SJCRH30 (cell line): ENCODE results near the gene NUDT13. TPM values are rescaled to one million over a fixed set of nuclear protein-coding genes. Genes with fewer than 3 reads are reported as not detected.
A peak's percentile ranks its signal among the peaks of the same experiment; 100 is the strongest.

Source experiments
- DNase-seq, 2 experiments: peaks; one replicate each; pipeline ENCODE4 v3.0.0-alpha.2; 2015 to 2020
- H3K27ac ChIP-seq: fragments of 250-450 bp; sonication (Bioruptor Pico); 2 replicates; pipeline ENCODE4 v1.5.1; 2020; ENCODE audit warnings: mild to moderate bottlenecking, moderate library complexity
- H3K27me3 ChIP-seq: fragments of 250-450 bp; sonication (Bioruptor Pico); 2 replicates; pipeline ENCODE4 v1.5.1; 2020; ENCODE audit warnings: mild to moderate bottlenecking, moderate library complexity
- H3K36me3 ChIP-seq: fragments of 250-450 bp; sonication (Bioruptor Pico); 2 replicates; pipeline ENCODE4 v1.5.1; 2020; ENCODE audit warnings: mild to moderate bottlenecking, moderate library complexity
- H3K4me1 ChIP-seq: fragments of 250-450 bp; sonication (Bioruptor Pico); 2 replicates; pipeline ENCODE4 v1.5.1; 2020; ENCODE audit warnings: mild to moderate bottlenecking, moderate library complexity
- H3K4me3 ChIP-seq: fragments of 250-450 bp; sonication (Bioruptor Pico); 2 replicates; pipeline ENCODE4 v1.5.1; 2020; ENCODE audit warnings: mild to moderate bottlenecking, moderate library complexity
- H3K9me3 ChIP-seq: fragments of 250-450 bp; sonication (Bioruptor Pico); replicated peaks from 2 replicates; pipeline ENCODE4 v1.5.1; 2020; ENCODE audit warnings: mild to moderate bottlenecking, moderate library complexity
- total RNA-seq: library from RNA; depleted of rRNA; stranded (reverse); fragments of >200 nt; shearing (Covaris generic); gene quantifications from 2 replicates; pipeline ENCODE4 v1.2.3, GENCODE V29; 2014; rRNA removed

Gene NUDT13
- total RNA-seq: 0.49 and 0.84 TPM in 2 replicates

- no peaks in the 10 kb centered on the region for H3K27me3 ChIP-seq
- H3K27ac ChIP-seq: peak within 1 kb of the TSS; percentile 13; the same call in 1 of the 2 replicates
- H3K9me3 ChIP-seq: 0 out of 2 replicates have a peak, but pooled peaks cover 2% of the 10 kb centered on the region
- H3K4me1 ChIP-seq: no peaks in the 10 kb centered on the region
- peak; percentile 36 to 62 for DNase-seq
- H3K36me3 ChIP-seq: peaks cover 7% of the 10 kb centered on the region; the same call in 1 of the 2 replicates
- H3K4me3 ChIP-seq: peak within 1 kb of the TSS; percentile 45
Observed at GRCh38 chr10:73110345-73110849, at the start of gene NUDT13. TSS of gene NUDT13 (plus strand) at chr10:73110455. CDS start at chr10:73114366, 3,911 bp downstream.

- Histone ChIP-seq H3K27me3 (no peaks in the 10 kb centered on the region), H3K4me1 (no peaks in the 10 kb centered on the region), H3K9me3 (no peaks in the 10 kb centered on the region), H3K4me3 (no peak overlapping the region), H3K27ac (no peak overlapping the region), H3K36me3 (peaks cover 18% of the 10 kb centered on the region)
- peak in 1 of 2 experiments; percentile 55 for DNase-seq
Observed at GRCh38 chr10:73060738-73061635, 49.3 kb upstream of the NUDT13 start.

- no peaks in the 10 kb centered on the region for H3K27me3 ChIP-seq
- DNase-seq: no peak
- H3K4me3 ChIP-seq: no peak overlapping the region
- H3K4me1 ChIP-seq: no peaks in the 10 kb centered on the region
- H3K27ac ChIP-seq: no peak overlapping the region
- no peaks in the 10 kb centered on the region for H3K9me3 ChIP-seq
- H3K36me3 ChIP-seq: peaks cover 15% of the 10 kb centered on the region
Observed at GRCh38 chr10:73061743-73062142, 48.5 kb upstream of the NUDT13 start.

GRCh38 chr10:73065441-73065840, 44.8 kb upstream of the NUDT13 start:
- Histone ChIP-seq H3K27me3 (no peaks in the 10 kb centered on the region), H3K9me3 (no peaks in the 10 kb centered on the region), H3K27ac (no peak overlapping the region), H3K36me3 (peaks cover 23% of the 10 kb centered on the region), H3K4me3 (no peak overlapping the region), H3K4me1 (no peaks in the 10 kb centered on the region)
- DNase-seq: no peak

- Histone ChIP-seq H3K36me3 (peaks cover 43% of the 10 kb centered on the region), H3K27me3 (no peaks in the 10 kb centered on the region), H3K9me3 (no peaks in the 10 kb centered on the region), H3K4me1 (no peaks in the 10 kb centered on the region), H3K4me3 (no peak overlapping the region), H3K27ac (no peak overlapping the region)
- no peak for DNase-seq
Observed at GRCh38 chr10:73073627-73074026, 36.6 kb upstream of the NUDT13 start.

GRCh38 chr10:73075829-73076228, 34.4 kb upstream of the NUDT13 start:
- no peaks in the 10 kb centered on the region for H3K9me3 ChIP-seq
- no peak overlapping the region for H3K27ac ChIP-seq
- H3K4me1 ChIP-seq: no peaks in the 10 kb centered on the region
- H3K4me3 ChIP-seq: no peak overlapping the region
- H3K36me3 ChIP-seq: peaks cover 48% of the 10 kb centered on the region
- no peak for DNase-seq
- no peaks in the 10 kb centered on the region for H3K27me3 ChIP-seq

- Histone ChIP-seq H3K36me3 (peaks cover 43% of the 10 kb centered on the region), H3K9me3 (no peaks in the 10 kb centered on the region), H3K27me3 (no peaks in the 10 kb centered on the region), H3K4me1 (no peaks in the 10 kb centered on the region), H3K4me3 (no peak overlapping the region), H3K27ac (no peak overlapping the region)
- no peak for DNase-seq
Observed at GRCh38 chr10:73076360-73077183, 33.7 kb upstream of the NUDT13 start.

GRCh38 chr10:73079779-73080541, 30.3 kb upstream of the NUDT13 start:
- Histone ChIP-seq H3K4me1 (no peaks in the 10 kb centered on the region), H3K4me3 (no peak overlapping the region), H3K36me3 (peaks cover 14% of the 10 kb centered on the region), H3K27me3 (no peaks in the 10 kb centered on the region), H3K27ac (no peak overlapping the region), H3K9me3 (no peaks in the 10 kb centered on the region)
- no peak for DNase-seq

- no peaks in the 10 kb centered on the region for H3K9me3 ChIP-seq
- H3K4me1 ChIP-seq: no peaks in the 10 kb centered on the region
- peaks cover 8% of the 10 kb centered on the region for H3K36me3 ChIP-seq
- H3K4me3 ChIP-seq: no peak overlapping the region
- no peaks in the 10 kb centered on the region for H3K27me3 ChIP-seq
- DNase-seq: no peak
- H3K27ac ChIP-seq: no peak overlapping the region
Observed at GRCh38 chr10:73083221-73083620, 27.0 kb upstream of the NUDT13 start.

- H3K4me3 ChIP-seq: no peak overlapping the region
- H3K4me1 ChIP-seq: no peaks in the 10 kb centered on the region
- H3K27ac ChIP-seq: no peak overlapping the region
- no peaks in the 10 kb centered on the region for H3K9me3 ChIP-seq
- no peaks in the 10 kb centered on the region for H3K27me3 ChIP-seq
- DNase-seq: no peak
- H3K36me3 ChIP-seq: peaks cover 10% of the 10 kb centered on the region
Observed at GRCh38 chr10:73084209-73084608, 26.0 kb upstream of the NUDT13 start.

- H3K4me1 ChIP-seq: no peaks in the 10 kb centered on the region
Observed at GRCh38 chr10:73086816-73087215, 23.4 kb upstream of the NUDT13 start.

GRCh38 chr10:73088304-73088703, 22.0 kb upstream of the NUDT13 start:
- H3K9me3 ChIP-seq: no peaks in the 10 kb centered on the region
- no peak overlapping the region for H3K27ac ChIP-seq
- H3K27me3 ChIP-seq: no peaks in the 10 kb centered on the region
- H3K4me3 ChIP-seq: no peak overlapping the region
- H3K36me3 ChIP-seq: peaks cover 3% of the 10 kb centered on the region; the same call in 1 of the 2 replicates
- H3K4me1 ChIP-seq: no peaks in the 10 kb centered on the region
- DNase-seq: no peak

More at GRCh38 chr10:73086816-73087215, 23.4 kb upstream of the NUDT13 start:
- peaks cover 3% of the 10 kb centered on the region; the same call in 1 of the 2 replicates for H3K36me3 ChIP-seq
- no peak for DNase-seq
- H3K9me3 ChIP-seq: no peaks in the 10 kb centered on the region
- no peak overlapping the region for H3K4me3 ChIP-seq
- H3K27me3 ChIP-seq: no peaks in the 10 kb centered on the region
- H3K27ac ChIP-seq: no peak overlapping the region

- peaks cover 3% of the 10 kb centered on the region; the same call in 1 of the 2 replicates for H3K36me3 ChIP-seq
- no peak for DNase-seq
- no peaks in the 10 kb centered on the region for H3K27me3 ChIP-seq
- H3K4me1 ChIP-seq: no peaks in the 10 kb centered on the region
- H3K9me3 ChIP-seq: no peaks in the 10 kb centered on the region
- no peak overlapping the region for H3K27ac ChIP-seq
- H3K4me3 ChIP-seq: no peak overlapping the region
Observed at GRCh38 chr10:73092830-73093229, 17.4 kb upstream of the NUDT13 start.
